ENCODE data around the gene TRIM9. TPM values are rescaled to one million over a fixed set of nuclear protein-coding genes. Genes with fewer than 3 reads are reported as not detected.
A peak's percentile ranks its signal among the peaks of the same experiment; 100 is the strongest.

TRIM9 gene
- total and polyA plus RNA-seq, 9 of the 15 experiments (the other 6 are each of a cell fraction or from before 2014, with no cell fraction given), result 0.03 to 0.15 (median 0.04) TPM; not detected in 4

- no peaks in the 10 kb centered on the region for H3K9me1 ChIP-seq (ENCODE audit: control insufficient read depth, insufficient read depth, low read length)
- no peaks in the 10 kb centered on the region for H3K4me1 ChIP-seq (replicated peaks in 1 of 2; ENCODE audit: control insufficient read depth in 2 of 2, insufficient read depth in 2 of 2, low read length in 2 of 2)
- H3K4me2 ChIP-seq (ENCODE audit: insufficient read depth, low read length), result no peak overlapping the region
- H3K4me3 ChIP-seq, result no peak overlapping the region
- H2AFZ ChIP-seq (ENCODE audit: low read depth, low read length), result no peak overlapping the region
- ChIA-PET POLR2A (no interaction called here), CTCF (ENCODE audit: low intra/inter-chr PET ratio) (no interaction called here)
- H3K9ac ChIP-seq (ENCODE audit: insufficient read depth in 1 of 2, low read depth in 2 of 2, low read length in 2 of 2), result no peak overlapping the region
- TF ChIP-seq CEBPZ (IDR thresholded peaks at IDR 0.05; ENCODE audit: borderline replicate concordance, low read depth, low read length) (no peak), RFX1 (IDR thresholded peaks at IDR 0.05) (peak; percentile 63)
- H3K27me3 ChIP-seq (ENCODE audit: control insufficient read depth in 2 of 2, insufficient read depth in 2 of 2, low read length in 2 of 2), result no peaks in the 10 kb centered on the region
- no peak overlapping the region for H3K27ac ChIP-seq (ENCODE audit: extremely low read depth, low read depth, low read length)
- ATAC-seq (no peak), DNase-seq (ENCODE audit: extremely low read depth in 1 of 4, low spot score in 3 of 4) (no peak), FAIRE-seq (no peak)
- intact Hi-C loops (cut with micrococcal nuclease) (no loop called here), in situ Hi-C loops (cut with MboI) (no loop called here)
- no peaks in the 10 kb centered on the region for H3K9me3 ChIP-seq (replicated peaks; ENCODE audit: control insufficient read depth, insufficient read depth, low read depth, low read length)
- H3K36me3 ChIP-seq (ENCODE audit: control insufficient read depth, insufficient read depth, low read length), result no peaks in the 10 kb centered on the region
- H3K79me2 ChIP-seq (ENCODE audit: control insufficient read depth, insufficient read depth, low read length), result no peaks in the 10 kb centered on the region
- WGBS (ENCODE audit: insufficient coverage, low coverage, missing lambda C conversion rate), result 0% methylated on average over 2 of the region's 2 CpGs
- BruUV-seq (replicated peaks), result no TSS peak
- no peaks in the 10 kb centered on the region for H4K20me1 ChIP-seq (replicated peaks; ENCODE audit: control insufficient read depth, insufficient read depth, low read length)
Measured at GRCh38 chr14:51059032-51059431, 35.9 kb downstream of the TRIM9 start.

- Histone ChIP-seq H3K79me2 (ENCODE audit: control insufficient read depth, insufficient read depth, low read length) (no peaks in the 10 kb centered on the region), H4K20me1 (replicated peaks; ENCODE audit: control insufficient read depth, insufficient read depth, low read length) (no peaks in the 10 kb centered on the region), H3K9ac (ENCODE audit: insufficient read depth in 1 of 2, low read depth in 2 of 2, low read length in 2 of 2) (no peak overlapping the region), H3K27me3 (ENCODE audit: control insufficient read depth in 2 of 2, insufficient read depth in 2 of 2, low read length in 2 of 2) (no peaks in the 10 kb centered on the region), H3K4me3 (no peak overlapping the region), H3K9me3 (replicated peaks; ENCODE audit: control insufficient read depth, insufficient read depth, low read depth, low read length) (no peaks in the 10 kb centered on the region), H3K27ac (ENCODE audit: extremely low read depth, low read depth, low read length) (no peak overlapping the region), H3K4me2 (ENCODE audit: insufficient read depth, low read length) (no peak overlapping the region), H3K36me3 (ENCODE audit: control insufficient read depth, insufficient read depth, low read length) (no peaks in the 10 kb centered on the region), H3K9me1 (ENCODE audit: control insufficient read depth, insufficient read depth, low read length) (no peaks in the 10 kb centered on the region), H2AFZ (ENCODE audit: low read depth, low read length) (no peak overlapping the region), H3K4me1 (replicated peaks in 1 of 2; ENCODE audit: control insufficient read depth in 2 of 2, insufficient read depth in 2 of 2, low read length in 2 of 2) (no peaks in the 10 kb centered on the region)
- ChIA-PET POLR2A (no interaction called here), CTCF (ENCODE audit: low intra/inter-chr PET ratio) (no interaction called here)
- intact Hi-C loops (cut with micrococcal nuclease), result no loop called here
- FAIRE-seq (no peak), ATAC-seq (no peak), DNase-seq (ENCODE audit: extremely low read depth in 1 of 4, low spot score in 3 of 4) (no peak)
- in situ Hi-C loops (cut with MboI), result no loop called here
- BruUV-seq (replicated peaks), result no TSS peak
- WGBS (ENCODE audit: insufficient coverage, low coverage, missing lambda C conversion rate), result 0% methylated on average over 2 of the region's 4 CpGs
- TF ChIP-seq, protein P1, sequence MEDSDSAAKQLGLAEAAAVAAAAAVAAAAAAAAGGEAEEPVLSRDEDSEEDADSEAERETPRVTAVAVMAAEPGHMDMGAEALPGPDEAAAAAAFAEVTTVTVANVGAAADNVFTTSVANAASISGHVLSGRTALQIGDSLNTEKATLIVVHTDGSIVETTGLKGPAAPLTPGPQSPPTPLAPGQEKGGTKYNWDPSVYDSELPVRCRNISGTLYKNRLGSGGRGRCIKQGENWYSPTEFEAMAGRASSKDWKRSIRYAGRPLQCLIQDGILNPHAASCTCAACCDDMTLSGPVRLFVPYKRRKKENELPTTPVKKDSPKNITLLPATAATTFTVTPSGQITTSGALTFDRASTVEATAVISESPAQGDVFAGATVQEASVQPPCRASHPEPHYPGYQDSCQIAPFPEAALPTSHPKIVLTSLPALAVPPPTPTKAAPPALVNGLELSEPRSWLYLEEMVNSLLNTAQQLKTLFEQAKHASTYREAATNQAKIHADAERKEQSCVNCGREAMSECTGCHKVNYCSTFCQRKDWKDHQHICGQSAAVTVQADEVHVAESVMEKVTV (CRISPR knock-in tag; IDR thresholded peaks at IDR 0.05), result no peak
- no peak for TF ChIP-seq FOXK1 (CRISPR knock-in tag; IDR thresholded peaks at IDR 0.05; ENCODE audit: borderline replicate concordance)
- TF ChIP-seq STAT5A (IDR thresholded peaks at IDR 0.05; ENCODE audit: borderline replicate concordance, low read length), result no peak
- TF ChIP-seq, protein P2, sequence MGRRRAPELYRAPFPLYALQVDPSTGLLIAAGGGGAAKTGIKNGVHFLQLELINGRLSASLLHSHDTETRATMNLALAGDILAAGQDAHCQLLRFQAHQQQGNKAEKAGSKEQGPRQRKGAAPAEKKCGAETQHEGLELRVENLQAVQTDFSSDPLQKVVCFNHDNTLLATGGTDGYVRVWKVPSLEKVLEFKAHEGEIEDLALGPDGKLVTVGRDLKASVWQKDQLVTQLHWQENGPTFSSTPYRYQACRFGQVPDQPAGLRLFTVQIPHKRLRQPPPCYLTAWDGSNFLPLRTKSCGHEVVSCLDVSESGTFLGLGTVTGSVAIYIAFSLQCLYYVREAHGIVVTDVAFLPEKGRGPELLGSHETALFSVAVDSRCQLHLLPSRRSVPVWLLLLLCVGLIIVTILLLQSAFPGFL (CRISPR knock-in tag; IDR thresholded peaks at IDR 0.05), result no peak
- no peak for TF ChIP-seq TBL1XR1 (IDR thresholded peaks at IDR 0.05; ENCODE audit: low read length in 2 of 2)
- TF ChIP-seq, protein P3, sequence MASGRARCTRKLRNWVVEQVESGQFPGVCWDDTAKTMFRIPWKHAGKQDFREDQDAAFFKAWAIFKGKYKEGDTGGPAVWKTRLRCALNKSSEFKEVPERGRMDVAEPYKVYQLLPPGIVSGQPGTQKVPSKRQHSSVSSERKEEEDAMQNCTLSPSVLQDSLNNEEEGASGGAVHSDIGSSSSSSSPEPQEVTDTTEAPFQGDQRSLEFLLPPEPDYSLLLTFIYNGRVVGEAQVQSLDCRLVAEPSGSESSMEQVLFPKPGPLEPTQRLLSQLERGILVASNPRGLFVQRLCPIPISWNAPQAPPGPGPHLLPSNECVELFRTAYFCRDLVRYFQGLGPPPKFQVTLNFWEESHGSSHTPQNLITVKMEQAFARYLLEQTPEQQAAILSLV (tag; IDR thresholded peaks at IDR 0.05), result no peak
- no peak for TF ChIP-seq CHD2 (IDR thresholded peaks at IDR 0.05; ENCODE audit: low read depth, low read length)
Measured at GRCh38 chr14:51058382-51058781, 36.5 kb downstream of the TRIM9 start.

All from K562 (cell line).